Parathyroid adenoma (tissue), 2 donors: ENCODE measurements around the gene KDM3A.

Source experiments
- H2AFZ ChIP-seq: fragments of 300-600 bp; sonication (generic); one replicate; pipeline ENCODE4 v1.7.0; 2017; ENCODE audit warnings: antibody characterized with exemption, mild to moderate bottlenecking
- H3K27ac ChIP-seq: fragments of 300-600 bp; sonication (generic); one replicate; pipeline ENCODE4 v1.7.0; 2017
- H3K27me3 ChIP-seq: fragments of 300-600 bp; sonication (generic); one replicate; pipeline ENCODE4 v1.7.0; 2017; ENCODE audit warnings: low read length; ENCODE audit not compliant: control insufficient read depth, insufficient read depth
- H3K36me3 ChIP-seq: fragments of 300-600 bp; sonication (generic); one replicate; pipeline ENCODE4 v1.7.0; 2017; ENCODE audit warnings: low read length; ENCODE audit not compliant: control insufficient read depth, insufficient read depth
- H3K4me1 ChIP-seq: fragments of 300-600 bp; sonication (generic); one replicate; pipeline ENCODE4 v1.7.0; 2017; ENCODE audit warnings: control low read depth
- H3K4me2 ChIP-seq: fragments of 300-600 bp; sonication (generic); one replicate; pipeline ENCODE4 v1.7.0; 2017; ENCODE audit warnings: low read length
- H3K4me3 ChIP-seq: fragments of 300-600 bp; sonication (generic); one replicate; pipeline ENCODE4 v1.7.0; 2017; ENCODE audit warnings: low read depth, low read length
- H3K79me2 ChIP-seq: fragments of 300-600 bp; sonication (generic); one replicate; pipeline ENCODE4 v1.7.0; 2017; ENCODE audit warnings: control low read depth
- H3K9ac ChIP-seq: fragments of 300-600 bp; sonication (generic); one replicate; pipeline ENCODE4 v1.7.0; 2017; ENCODE audit warnings: mild to moderate bottlenecking
- H3K9me3 ChIP-seq: fragments of 300-600 bp; sonication (generic); one replicate; pipeline ENCODE4 v1.7.0; 2017; ENCODE audit warnings: low read length; ENCODE audit not compliant: control insufficient read depth
- CTCF ChIP-seq: fragments of 300-600 bp; sonication (generic); IDR thresholded peaks from one replicate; pipeline ENCODE4 v1.7.0; 2017; ENCODE audit warnings: antibody characterized with exemption, mild to moderate bottlenecking
- donor health status: primary hyperparathyroidism.

Gene KDM3A

GRCh38 chr2:86485103-86485502, 43.9 kb downstream of the KDM3A start:
- no peaks in the 10 kb centered on the region for H3K4me1 ChIP-seq
- H3K9me3 ChIP-seq, result no peaks in the 10 kb centered on the region
- no peak overlapping the region for H3K27ac ChIP-seq
- no peaks in the 10 kb centered on the region for H3K79me2 ChIP-seq
- no peak overlapping the region for H3K4me2 ChIP-seq
- no peak overlapping the region for H3K9ac ChIP-seq
- no peaks in the 10 kb centered on the region for H3K27me3 ChIP-seq
- H3K36me3 ChIP-seq, result no peaks in the 10 kb centered on the region
- H3K4me3 ChIP-seq, result no peak overlapping the region
- no peak for TF ChIP-seq CTCF
- H2AFZ ChIP-seq, result no peak overlapping the region

GRCh38 chr2:86485802-86486201, 44.6 kb downstream of the KDM3A start:
- no peaks in the 10 kb centered on the region for H3K79me2 ChIP-seq
- no peaks in the 10 kb centered on the region for H3K27me3 ChIP-seq
- no peaks in the 10 kb centered on the region for H3K4me1 ChIP-seq
- no peak overlapping the region for H3K27ac ChIP-seq
- no peak overlapping the region for H3K9ac ChIP-seq
- H3K4me3 ChIP-seq, result no peak overlapping the region
- no peaks in the 10 kb centered on the region for H3K36me3 ChIP-seq
- H3K9me3 ChIP-seq, result no peaks in the 10 kb centered on the region
- H2AFZ ChIP-seq, result no peak overlapping the region
- no peak overlapping the region for H3K4me2 ChIP-seq
- TF ChIP-seq CTCF, result no peak

DNA sequence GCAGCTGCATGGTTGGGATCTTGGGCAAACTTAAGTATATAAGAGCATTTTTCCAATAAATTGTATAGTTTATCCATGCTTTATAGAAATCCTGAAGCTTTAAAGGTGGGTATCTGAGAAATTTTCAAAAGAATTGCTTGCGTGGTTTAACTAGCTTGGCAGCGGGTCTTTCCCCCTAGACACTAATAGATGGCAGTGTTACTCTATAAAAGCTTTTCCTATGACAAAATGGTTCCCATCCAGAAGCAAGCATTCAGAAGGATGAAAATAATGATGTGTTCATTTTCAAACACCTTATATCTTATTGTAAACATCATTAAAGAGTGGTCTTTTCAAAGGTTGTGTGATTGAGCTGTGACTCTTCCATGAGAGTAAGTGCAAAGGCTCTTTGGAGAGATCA, 45.9 kb downstream of the KDM3A start:
- H3K36me3 ChIP-seq, result no peaks in the 10 kb centered on the region

GRCh38 chr2:86488561-86489250, 47.5 kb downstream of the KDM3A start:
- no peaks in the 10 kb centered on the region for H3K79me2 ChIP-seq
- H3K9me3 ChIP-seq, result no peaks in the 10 kb centered on the region
- H3K4me1 ChIP-seq, result no peaks in the 10 kb centered on the region
- no peak for TF ChIP-seq CTCF
- no peak overlapping the region for H3K4me3 ChIP-seq
- no peak overlapping the region for H2AFZ ChIP-seq
- no peaks in the 10 kb centered on the region for H3K27me3 ChIP-seq
- no peaks in the 10 kb centered on the region for H3K36me3 ChIP-seq
- no peak overlapping the region for H3K27ac ChIP-seq
- H3K4me2 ChIP-seq, result no peak overlapping the region
- no peak overlapping the region for H3K9ac ChIP-seq

More for the DNA sequence above, 45.9 kb downstream of the KDM3A start:
- Histone ChIP-seq H3K9me3 (no peaks in the 10 kb centered on the region), H3K27me3 (no peaks in the 10 kb centered on the region), H3K79me2 (no peaks in the 10 kb centered on the region), H3K27ac (no peak overlapping the region), H3K4me1 (no peaks in the 10 kb centered on the region), H3K9ac (no peak overlapping the region), H3K4me2 (no peak overlapping the region), H2AFZ (no peak overlapping the region), H3K4me3 (no peak overlapping the region)
- TF ChIP-seq CTCF, result no peak

DNA sequence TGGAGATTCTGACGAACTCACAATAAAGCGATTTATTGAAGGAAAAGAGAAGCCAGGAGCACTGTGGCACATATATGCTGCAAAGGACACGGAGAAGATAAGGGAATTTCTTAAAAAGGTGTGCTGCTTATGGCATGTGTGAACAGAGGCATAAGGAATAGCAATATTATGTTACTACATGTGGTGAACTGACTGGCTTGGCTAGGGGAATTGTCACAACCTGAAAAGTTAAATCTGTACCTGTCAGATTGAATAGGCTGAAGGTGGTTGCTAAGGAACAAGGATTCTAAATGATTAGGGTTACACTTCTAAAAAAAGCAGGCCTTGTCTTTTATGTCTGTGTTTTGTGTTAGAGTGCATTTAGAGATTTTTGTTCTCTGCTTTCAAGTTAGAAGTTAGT, 48.4 kb downstream of the KDM3A start:
- H3K27ac ChIP-seq, result no peak overlapping the region
- no peak overlapping the region for H3K9ac ChIP-seq
- no peaks in the 10 kb centered on the region for H3K4me1 ChIP-seq
- no peak overlapping the region for H2AFZ ChIP-seq
- no peaks in the 10 kb centered on the region for H3K36me3 ChIP-seq
- no peaks in the 10 kb centered on the region for H3K27me3 ChIP-seq
- H3K4me3 ChIP-seq, result no peak overlapping the region
- H3K79me2 ChIP-seq, result no peaks in the 10 kb centered on the region
- H3K4me2 ChIP-seq, result no peak overlapping the region
- no peaks in the 10 kb centered on the region for H3K9me3 ChIP-seq
- no peak for TF ChIP-seq CTCF
